GM18511 (cell line): ENCODE measurements around the gene GPS1.

Experiments used
- ATAC-seq: cut with Tn5 transposase; IDR thresholded peaks from one replicate; pipeline ENCODE4 v1.9.1; 2021; ENCODE audit warnings: mild to moderate bottlenecking, moderate library complexity; ENCODE audit not compliant: unreplicated experiment

GPS1 gene

GRCh38 chr17:82098169-82098938 is 46.7 kb downstream of the GPS1 start, which contains the start of gene FASN:
Gene FASN, minus strand, starts transcription at chr17:82098236. Its CDS starts 1,791 bp downstream, at chr17:82096445.
- peak; percentile 73 for ATAC-seq

DNA sequence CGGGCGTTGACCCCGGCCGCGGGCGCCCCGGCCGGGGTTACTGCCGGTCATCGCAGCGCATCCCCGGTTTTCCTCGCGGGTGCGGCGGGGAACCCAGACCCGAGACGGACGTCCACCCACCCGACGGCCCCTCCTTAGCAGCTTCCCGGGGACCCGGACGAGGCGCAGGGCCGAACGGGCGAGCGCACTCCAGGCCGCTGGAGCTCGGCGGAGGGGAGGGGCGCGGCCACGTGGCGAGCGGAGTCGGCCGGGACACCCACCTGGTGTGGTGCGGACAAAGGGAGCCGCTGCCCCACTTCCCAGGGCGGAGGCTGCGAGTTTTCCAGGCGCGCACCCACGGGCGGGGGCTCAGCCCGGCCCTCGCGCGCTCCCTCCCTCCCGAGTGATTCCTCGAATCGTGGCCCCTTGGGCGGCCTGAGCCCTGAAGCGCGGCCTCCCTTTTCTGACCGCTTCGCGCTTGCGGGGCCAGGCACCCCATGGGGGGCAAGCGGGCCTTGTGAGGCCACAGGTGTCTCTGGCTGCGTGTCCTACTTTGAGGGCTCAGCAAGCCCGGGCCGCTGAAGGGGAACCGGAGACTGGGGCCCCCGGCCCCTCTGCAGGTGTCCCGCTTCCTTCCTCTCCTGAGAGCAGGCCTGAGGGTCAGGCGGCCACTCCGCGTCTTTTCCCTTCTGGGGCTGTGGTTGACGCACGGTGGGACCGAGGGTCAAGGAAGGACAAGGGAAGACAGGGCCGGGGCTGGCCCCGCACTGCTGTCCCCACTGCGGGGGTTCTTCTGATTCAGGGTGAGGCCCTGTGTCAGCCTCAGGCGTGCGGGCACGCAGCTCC is 47.5 kb downstream of the GPS1 start:
- ATAC-seq, result peak; percentile 15

DNA sequence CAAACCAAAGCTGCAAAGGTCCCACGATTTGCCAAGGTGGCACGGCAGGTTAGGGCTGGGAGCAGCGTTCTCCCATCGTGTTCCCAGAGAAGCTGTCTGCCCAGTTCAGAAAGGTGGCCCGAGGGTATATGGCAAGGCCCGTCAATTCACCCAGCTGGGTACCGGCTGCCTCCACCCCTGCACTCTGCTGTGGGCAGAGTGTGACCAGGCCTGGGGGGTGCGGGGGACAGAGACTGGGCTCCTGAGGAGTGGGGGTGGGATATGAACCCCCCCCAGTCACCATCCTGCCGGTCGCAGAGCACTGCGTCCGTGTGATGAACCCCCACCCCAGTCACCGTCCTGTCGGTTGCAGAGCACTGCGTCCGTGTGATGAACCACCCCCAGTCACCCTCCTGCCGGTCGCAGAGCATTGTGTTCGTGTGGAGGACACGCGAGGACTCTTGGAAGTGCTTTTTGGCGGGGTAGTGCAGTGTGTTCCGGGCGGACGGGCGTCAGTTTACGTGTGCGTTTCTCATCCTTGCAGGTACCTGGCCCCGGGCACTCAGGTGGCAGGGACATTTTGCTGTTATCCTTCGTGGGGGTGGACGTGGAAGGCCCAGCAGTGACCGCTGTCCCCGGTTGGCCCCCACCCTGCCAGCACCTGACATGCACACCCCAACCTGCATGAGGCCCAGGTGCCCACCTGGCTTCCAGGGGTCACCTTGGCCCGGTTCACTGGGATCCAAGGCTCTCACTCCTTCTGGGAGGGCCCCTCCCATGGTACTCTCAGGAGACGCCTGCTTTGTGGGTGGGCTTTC is 49.0 kb downstream of the GPS1 start:
- ATAC-seq, result no peak

DNA sequence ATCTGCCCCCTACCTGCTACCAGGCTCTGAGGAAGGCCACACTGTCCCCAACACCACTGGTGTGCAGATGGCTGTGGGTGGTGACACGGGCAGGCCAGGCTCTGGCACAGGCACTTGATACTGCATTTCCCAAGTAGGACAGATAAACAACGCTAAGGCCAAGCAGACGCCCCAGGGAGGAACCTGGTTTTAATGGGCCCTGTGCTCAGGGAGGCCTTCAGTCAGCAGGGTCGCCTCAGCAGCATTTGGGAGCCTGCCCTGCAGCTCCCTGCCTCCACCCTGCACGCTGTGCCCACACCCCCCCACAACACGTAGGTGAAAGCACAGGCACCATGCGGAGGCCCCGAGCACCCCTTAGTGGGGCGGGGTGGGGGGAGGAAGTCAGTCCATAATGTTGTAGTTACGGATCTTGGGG is 49.6 kb downstream of the GPS1 start:
- ATAC-seq, result no peak

- ATAC-seq, result no peak
Observed at GRCh38 chr17:82101767-82102679, 50.3 kb downstream of the GPS1 start.

- ATAC-seq, result no peak
Observed at GRCh38 chr17:82103553-82104451, 52.1 kb downstream of the GPS1 start.

DNA sequence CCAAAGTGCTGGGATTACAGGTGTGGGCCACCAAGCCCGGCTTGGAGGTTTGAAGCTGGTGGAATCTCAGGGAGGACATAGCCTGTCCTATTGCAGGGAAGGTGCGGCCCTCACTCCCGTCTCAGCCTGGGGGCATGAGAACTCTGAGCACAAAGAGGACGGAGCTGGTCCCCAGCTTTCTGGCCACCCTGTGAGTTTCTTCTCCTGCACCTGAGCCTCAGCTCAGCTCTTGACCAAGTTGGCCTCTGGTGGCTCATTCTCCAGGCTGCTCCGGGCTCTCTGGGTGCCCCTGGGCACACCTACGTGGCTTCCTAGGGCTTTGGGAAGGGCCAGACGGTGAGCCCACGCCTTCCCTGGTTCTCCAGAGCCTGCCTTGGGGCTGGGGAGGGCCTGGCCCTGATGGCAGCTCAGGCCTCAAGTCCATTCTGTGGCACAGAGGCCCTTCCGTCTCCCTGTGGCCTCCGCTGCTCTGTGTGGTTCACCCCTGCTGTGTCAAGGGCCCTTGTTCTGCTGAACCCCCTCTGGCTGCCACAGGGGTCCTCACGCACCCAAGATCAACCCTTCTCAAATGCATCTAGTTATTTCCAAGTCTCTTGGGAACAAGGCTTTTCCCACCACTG is 53.2 kb downstream of the GPS1 start:
- ATAC-seq, result no peak

DNA sequence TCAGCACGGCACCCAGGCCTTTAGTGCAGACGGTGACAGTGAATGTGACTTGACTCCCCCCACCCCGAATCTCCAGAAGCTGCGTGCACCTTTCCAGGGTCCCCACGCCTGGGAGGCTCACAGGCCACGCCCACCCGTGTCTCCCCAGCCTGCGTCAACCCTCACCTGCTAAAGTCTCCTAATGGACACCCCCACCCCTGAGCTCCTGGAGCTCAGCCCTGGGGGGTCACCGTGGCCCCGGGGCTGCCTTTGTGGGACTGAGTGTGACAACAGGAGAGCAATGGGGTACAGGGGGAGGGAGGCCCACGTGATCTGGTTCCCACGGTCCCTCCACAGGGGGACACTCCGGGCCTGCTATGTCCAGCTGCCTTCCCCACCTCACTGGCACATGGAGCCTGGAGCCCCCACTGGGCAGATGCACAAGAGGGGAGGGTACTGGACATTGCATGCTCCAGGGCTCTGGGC is 53.8 kb downstream of the GPS1 start:
- ATAC-seq, result no peak

GRCh38 chr17:82105882-82106687 is 54.4 kb downstream of the GPS1 start:
- ATAC-seq, result peak; percentile 90

- peak; percentile 23 for ATAC-seq
Observed at GRCh38 chr17:82106688-82107305, 55.1 kb downstream of the GPS1 start.
